K562 (cell line): Measurements from ENCODE around the gene FRMPD2. TPM values are rescaled to one million over a fixed set of nuclear protein-coding genes. Genes with fewer than 3 reads are reported as not detected.
A peak's percentile ranks its signal among the peaks of the same experiment; 100 is the strongest.

Source experiments
- CTBP1 ChIP-seq: fragments of 450-650 bp; IDR thresholded peaks from 2 replicates; pipeline ENCODE4 v1.6.1; 2016; ENCODE audit warnings: borderline replicate concordance
- EZH2 ChIP-seq: IDR thresholded peaks from 2 replicates; pipeline ENCODE4 v1.6.1; 2012; ENCODE audit warnings: low read depth, mild to moderate bottlenecking, inconsistent platforms, low read length, borderline replicate concordance
- HMG20A ChIP-seq: fragments of 450-650 bp; formaldehyde crosslinking; conservative IDR thresholded peaks from 2 replicates; pipeline ENCODE4 v1.4.0; 2020; ENCODE audit warnings: mild to moderate bottlenecking, mixed read lengths
- RAD51 ChIP-seq: fragments of 450-650 bp; IDR thresholded peaks from 2 replicates; pipeline ENCODE4 v1.7.1; 2016; ENCODE audit warnings: low read depth, mild to moderate bottlenecking, borderline replicate concordance
- RBM15 ChIP-seq: fragments of 200-400 bp; formaldehyde crosslinking; IDR thresholded peaks from 2 replicates; pipeline ENCODE4 v1.6.1; 2018; ENCODE audit warnings: mild to moderate bottlenecking, low read length, moderate library complexity; ENCODE audit not compliant: insufficient read depth
- SMARCA4 ChIP-seq: fragments of 450-650 bp; IDR thresholded peaks from 2 replicates; pipeline ENCODE4 v1.6.1; 2016
- SNIP1 ChIP-seq: fragments of 450-650 bp; IDR thresholded peaks from 2 replicates; pipeline ENCODE4 v1.7.1; 2017; ENCODE audit warnings: low read depth, mild to moderate bottlenecking
- SUPT5H ChIP-seq: fragments of 450-650 bp; IDR thresholded peaks from 2 replicates; pipeline ENCODE4 v1.6.1; 2016
- ZFP30 ChIP-seq: fragments of 250-450 bp; sonication (Bioruptor Pico); IDR thresholded peaks from 2 replicates; pipeline ENCODE4 v1.8.0; 2022; ENCODE audit warnings: moderate library complexity, mild to moderate bottlenecking, inconsistent platforms, borderline replicate concordance
- polyA plus RNA-seq, 8 experiments: library from polyadenylated mRNA; depleted of rRNA in 4 of 8; stranded (reverse) in 5 of 8; unstranded in 3 of 8; fragments of >200 nt; fragmentation: Nextera tagmentation in 2 of 8; fragmentation: Illumina TruSeq in 1 of 8; extraction: Ambion mirVana in 2 of 8; extraction: Trizol in 1 of 8; gene quantifications; 2 replicates each; pipeline versions ENCODE4 v1.2.1 to v1.2.3, GENCODE V29; 2011 to 2014; ENCODE audit warnings: inconsistent platforms in 1 of 8, missing spikeins in 1 of 8
- total RNA-seq, 7 experiments: library from RNA; depleted of rRNA in 6 of 7; stranded (reverse); fragments of >200 nt in 6 of 7; fragmentation: Illumina TruSeq in 2 of 7; extraction: Trizol in 2 of 7; gene quantifications; 2 replicates each; pipeline versions ENCODE4 v1.2.1 to v1.2.3, GENCODE V29; 2011 to 2021; ENCODE audit warnings: low replicate concordance in 1 of 7
- TF ChIP-seq, protein P1 (sequence below): sonication (generic); formaldehyde crosslinking; IDR thresholded peaks from 2 replicates; pipeline ENCODE4 v1.8.1; 2023; ENCODE audit warnings: mild to moderate bottlenecking, missing genetic modification reagents, moderate library complexity
- TF ChIP-seq, protein P2 (sequence below): fragments of 250-450 bp; sonication (Bioruptor Pico); IDR thresholded peaks from 2 replicates; pipeline ENCODE4 v1.8.0; 2022; ENCODE audit warnings: inconsistent platforms, mild to moderate bottlenecking, moderate library complexity, borderline replicate concordance
- TF ChIP-seq, protein P3 (sequence below): fragments of 450-650 bp; IDR thresholded peaks from 2 replicates; pipeline ENCODE4 v1.6.1; 2016; ENCODE audit warnings: missing biosample characterization, missing genetic modification characterization
- TF ChIP-seq, protein P4 (sequence below): fragments of 450-650 bp; IDR thresholded peaks from one replicate; pipeline ENCODE4 v1.6.1; 2018; ENCODE audit warnings: mild to moderate bottlenecking, moderate library complexity; ENCODE audit not compliant: partially characterized antibody
- TF ChIP-seq, protein P5 (sequence below): sonication (generic); formaldehyde crosslinking; IDR thresholded peaks from 2 replicates; pipeline ENCODE4 v1.8.1; 2023; ENCODE audit warnings: missing genetic modification reagents, mild to moderate bottlenecking, borderline replicate concordance
- TF ChIP-seq, protein P6 (sequence below): fragments of 450-650 bp; formaldehyde crosslinking; IDR thresholded peaks from 2 replicates; pipeline ENCODE4 v1.4.0; 2020; ENCODE audit warnings: mild to moderate bottlenecking, moderate library complexity

FRMPD2 gene
- total and polyA plus RNA-seq, 9 of the 15 experiments (the other 6 are each of a cell fraction or from before 2014, with no cell fraction given) = 0.12 to 0.95 (median 0.33) TPM

DNA sequence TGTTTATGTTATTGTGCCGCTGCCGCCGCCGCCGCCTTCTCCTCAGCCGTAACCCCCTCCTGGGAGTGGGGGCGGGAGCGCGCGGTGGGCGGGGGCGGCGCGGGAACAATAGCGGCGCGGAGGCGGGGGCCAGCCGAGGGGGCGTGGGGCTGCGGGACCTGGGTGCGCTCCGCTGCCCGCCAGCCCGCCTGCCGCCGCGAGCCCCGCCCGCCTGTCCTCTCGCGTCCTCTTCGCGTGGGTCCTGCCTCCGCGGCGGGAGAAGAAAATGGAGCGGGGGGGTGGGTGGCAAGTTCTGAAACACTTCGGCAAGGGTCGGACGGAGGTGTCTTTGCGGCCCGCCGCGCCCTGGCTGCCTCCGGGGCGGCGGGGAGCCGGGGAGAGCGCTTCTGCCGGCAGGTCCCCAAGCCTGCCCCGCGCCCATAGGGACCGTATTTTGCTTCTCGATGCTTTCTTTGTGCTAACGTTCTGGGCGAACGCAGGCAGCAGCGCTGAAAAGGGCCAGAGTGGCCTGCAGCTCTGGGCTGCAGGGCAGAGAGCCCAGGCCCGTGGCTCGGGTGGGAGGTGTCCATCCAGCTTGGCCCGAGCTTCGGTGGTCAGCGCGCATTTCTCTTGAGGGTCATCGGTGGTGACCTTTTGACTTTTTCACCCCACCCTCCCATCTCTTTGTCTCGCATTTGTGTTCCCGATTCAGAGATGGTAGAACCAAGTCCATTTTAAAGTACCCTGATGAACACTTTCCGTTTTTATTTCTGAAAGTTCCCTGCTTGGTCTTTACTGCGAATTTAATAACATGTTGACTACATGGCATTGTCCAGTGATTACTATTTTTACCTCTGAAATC lies 32.6 kb upstream of the FRMPD2 start (continued):
- TF ChIP-seq, protein P1, sequence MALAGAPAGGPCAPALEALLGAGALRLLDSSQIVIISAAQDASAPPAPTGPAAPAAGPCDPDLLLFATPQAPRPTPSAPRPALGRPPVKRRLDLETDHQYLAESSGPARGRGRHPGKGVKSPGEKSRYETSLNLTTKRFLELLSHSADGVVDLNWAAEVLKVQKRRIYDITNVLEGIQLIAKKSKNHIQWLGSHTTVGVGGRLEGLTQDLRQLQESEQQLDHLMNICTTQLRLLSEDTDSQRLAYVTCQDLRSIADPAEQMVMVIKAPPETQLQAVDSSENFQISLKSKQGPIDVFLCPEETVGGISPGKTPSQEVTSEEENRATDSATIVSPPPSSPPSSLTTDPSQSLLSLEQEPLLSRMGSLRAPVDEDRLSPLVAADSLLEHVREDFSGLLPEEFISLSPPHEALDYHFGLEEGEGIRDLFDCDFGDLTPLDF = no peak; the same call in 1 of the 2 replicates
- TF ChIP-seq EZH2 (no peak), RAD51 (no peak), CTBP1 (no peak), SNIP1 (no peak), HMG20A (CRISPR knock-in tag) (no peak), RBM15 (no peak), SMARCA4 (no peak), ZFP30 (CRISPR knock-in tag) (no peak), SUPT5H (no peak)
- TF ChIP-seq, protein P2, sequence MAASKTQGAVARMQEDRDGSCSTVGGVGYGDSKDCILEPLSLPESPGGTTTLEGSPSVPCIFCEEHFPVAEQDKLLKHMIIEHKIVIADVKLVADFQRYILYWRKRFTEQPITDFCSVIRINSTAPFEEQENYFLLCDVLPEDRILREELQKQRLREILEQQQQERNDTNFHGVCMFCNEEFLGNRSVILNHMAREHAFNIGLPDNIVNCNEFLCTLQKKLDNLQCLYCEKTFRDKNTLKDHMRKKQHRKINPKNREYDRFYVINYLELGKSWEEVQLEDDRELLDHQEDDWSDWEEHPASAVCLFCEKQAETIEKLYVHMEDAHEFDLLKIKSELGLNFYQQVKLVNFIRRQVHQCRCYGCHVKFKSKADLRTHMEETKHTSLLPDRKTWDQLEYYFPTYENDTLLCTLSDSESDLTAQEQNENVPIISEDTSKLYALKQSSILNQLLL (CRISPR knock-in tag) = no peak
- TF ChIP-seq, protein P3, sequence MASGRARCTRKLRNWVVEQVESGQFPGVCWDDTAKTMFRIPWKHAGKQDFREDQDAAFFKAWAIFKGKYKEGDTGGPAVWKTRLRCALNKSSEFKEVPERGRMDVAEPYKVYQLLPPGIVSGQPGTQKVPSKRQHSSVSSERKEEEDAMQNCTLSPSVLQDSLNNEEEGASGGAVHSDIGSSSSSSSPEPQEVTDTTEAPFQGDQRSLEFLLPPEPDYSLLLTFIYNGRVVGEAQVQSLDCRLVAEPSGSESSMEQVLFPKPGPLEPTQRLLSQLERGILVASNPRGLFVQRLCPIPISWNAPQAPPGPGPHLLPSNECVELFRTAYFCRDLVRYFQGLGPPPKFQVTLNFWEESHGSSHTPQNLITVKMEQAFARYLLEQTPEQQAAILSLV (tag) = no peak
- TF ChIP-seq, protein P4, sequence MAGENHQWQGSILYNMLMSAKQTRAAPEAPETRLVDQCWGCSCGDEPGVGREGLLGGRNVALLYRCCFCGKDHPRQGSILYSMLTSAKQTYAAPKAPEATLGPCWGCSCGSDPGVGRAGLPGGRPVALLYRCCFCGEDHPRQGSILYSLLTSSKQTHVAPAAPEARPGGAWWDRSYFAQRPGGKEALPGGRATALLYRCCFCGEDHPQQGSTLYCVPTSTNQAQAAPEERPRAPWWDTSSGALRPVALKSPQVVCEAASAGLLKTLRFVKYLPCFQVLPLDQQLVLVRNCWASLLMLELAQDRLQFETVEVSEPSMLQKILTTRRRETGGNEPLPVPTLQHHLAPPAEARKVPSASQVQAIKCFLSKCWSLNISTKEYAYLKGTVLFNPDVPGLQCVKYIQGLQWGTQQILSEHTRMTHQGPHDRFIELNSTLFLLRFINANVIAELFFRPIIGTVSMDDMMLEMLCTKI = no peak
- TF ChIP-seq, protein P5, sequence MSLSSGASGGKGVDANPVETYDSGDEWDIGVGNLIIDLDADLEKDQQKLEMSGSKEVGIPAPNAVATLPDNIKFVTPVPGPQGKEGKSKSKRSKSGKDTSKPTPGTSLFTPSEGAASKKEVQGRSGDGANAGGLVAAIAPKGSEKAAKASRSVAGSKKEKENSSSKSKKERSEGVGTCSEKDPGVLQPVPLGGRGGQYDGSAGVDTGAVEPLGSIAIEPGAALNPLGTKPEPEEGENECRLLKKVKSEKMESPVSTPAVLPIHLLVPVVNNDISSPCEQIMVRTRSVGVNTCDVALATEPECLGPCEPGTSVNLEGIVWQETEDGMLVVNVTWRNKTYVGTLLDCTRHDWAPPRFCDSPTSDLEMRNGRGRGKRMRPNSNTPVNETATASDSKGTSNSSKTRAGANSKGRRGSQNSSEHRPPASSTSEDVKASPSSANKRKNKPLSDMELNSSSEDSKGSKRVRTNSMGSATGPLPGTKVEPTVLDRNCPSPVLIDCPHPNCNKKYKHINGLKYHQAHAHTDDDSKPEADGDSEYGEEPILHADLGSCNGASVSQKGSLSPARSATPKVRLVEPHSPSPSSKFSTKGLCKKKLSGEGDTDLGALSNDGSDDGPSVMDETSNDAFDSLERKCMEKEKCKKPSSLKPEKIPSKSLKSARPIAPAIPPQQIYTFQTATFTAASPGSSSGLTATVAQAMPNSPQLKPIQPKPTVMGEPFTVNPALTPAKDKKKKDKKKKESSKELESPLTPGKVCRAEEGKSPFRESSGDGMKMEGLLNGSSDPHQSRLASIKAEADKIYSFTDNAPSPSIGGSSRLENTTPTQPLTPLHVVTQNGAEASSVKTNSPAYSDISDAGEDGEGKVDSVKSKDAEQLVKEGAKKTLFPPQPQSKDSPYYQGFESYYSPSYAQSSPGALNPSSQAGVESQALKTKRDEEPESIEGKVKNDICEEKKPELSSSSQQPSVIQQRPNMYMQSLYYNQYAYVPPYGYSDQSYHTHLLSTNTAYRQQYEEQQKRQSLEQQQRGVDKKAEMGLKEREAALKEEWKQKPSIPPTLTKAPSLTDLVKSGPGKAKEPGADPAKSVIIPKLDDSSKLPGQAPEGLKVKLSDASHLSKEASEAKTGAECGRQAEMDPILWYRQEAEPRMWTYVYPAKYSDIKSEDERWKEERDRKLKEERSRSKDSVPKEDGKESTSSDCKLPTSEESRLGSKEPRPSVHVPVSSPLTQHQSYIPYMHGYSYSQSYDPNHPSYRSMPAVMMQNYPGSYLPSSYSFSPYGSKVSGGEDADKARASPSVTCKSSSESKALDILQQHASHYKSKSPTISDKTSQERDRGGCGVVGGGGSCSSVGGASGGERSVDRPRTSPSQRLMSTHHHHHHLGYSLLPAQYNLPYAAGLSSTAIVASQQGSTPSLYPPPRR (CRISPR knock-in tag) = 0 out of 2 replicates have a peak, but pooled peaks have one; percentile 32
- TF ChIP-seq, protein P6, sequence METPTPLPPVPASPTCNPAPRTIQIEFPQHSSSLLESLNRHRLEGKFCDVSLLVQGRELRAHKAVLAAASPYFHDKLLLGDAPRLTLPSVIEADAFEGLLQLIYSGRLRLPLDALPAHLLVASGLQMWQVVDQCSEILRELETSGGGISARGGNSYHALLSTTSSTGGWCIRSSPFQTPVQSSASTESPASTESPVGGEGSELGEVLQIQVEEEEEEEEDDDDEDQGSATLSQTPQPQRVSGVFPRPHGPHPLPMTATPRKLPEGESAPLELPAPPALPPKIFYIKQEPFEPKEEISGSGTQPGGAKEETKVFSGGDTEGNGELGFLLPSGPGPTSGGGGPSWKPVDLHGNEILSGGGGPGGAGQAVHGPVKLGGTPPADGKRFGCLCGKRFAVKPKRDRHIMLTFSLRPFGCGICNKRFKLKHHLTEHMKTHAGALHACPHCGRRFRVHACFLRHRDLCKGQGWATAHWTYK (CRISPR knock-in tag) = no peak
